Vagina (tissue), 2 donors: ENCODE results near the gene LCMT1. TPM values are rescaled to one million over a fixed set of nuclear protein-coding genes. Genes with fewer than 3 reads are reported as not detected.

ENCODE experiments used
- DNase-seq, 2 donors: peaks; one replicate each; pipeline ENCODE4 v3.0.0-alpha.2; 2017; ENCODE audit errors: extremely low spot score in 2 of 2
- H3K27ac ChIP-seq: fragments of 200-600 bp; sonication (generic); one replicate; pipeline ENCODE4 v1.5.1; 2019
- H3K27me3 ChIP-seq: fragments of 200-600 bp; sonication (generic); one replicate; pipeline ENCODE4 v1.5.1; 2019
- H3K36me3 ChIP-seq, 2 donors: fragments of 200-600 bp; sonication (generic); one replicate each; pipeline ENCODE4 v1.5.1; 2017 to 2019
- H3K4me1 ChIP-seq: fragments of 200-600 bp; sonication (generic); one replicate; pipeline ENCODE4 v1.5.1; 2019
- H3K4me3 ChIP-seq, 2 donors: fragments of 200-600 bp; sonication (generic); 1 replicate in 1 of 2; 2 replicates in 1 of 2; pipeline ENCODE4 v1.5.1; 2016 to 2019
- H3K9me3 ChIP-seq: fragments of 200-600 bp; sonication (generic); one replicate; pipeline ENCODE4 v1.5.1; 2019
- POLR2A ChIP-seq, 2 donors: fragments of 450-650 bp; IDR thresholded peaks; one replicate each; pipeline ENCODE4 v1.6.1; 2017; ENCODE audit warnings: antibody characterized with exemption in 2 of 2, mild to moderate bottlenecking in 2 of 2, moderate library complexity in 2 of 2
- POLR2AphosphoS5 ChIP-seq, 2 donors: sonication (generic); formaldehyde crosslinking; IDR thresholded peaks; one replicate each; pipeline ENCODE4 v1.9.0; 2017; ENCODE audit warnings: antibody characterized with exemption in 2 of 2, mild to moderate bottlenecking in 2 of 2, low read depth in 1 of 2; ENCODE audit not compliant: insufficient read depth in 1 of 2
- intact Hi-C: fragments of 100-400 bp; cut with DNase I; formaldehyde crosslinking; loops from one replicate; pipeline ENCODE4 v1.15.1; 2023
- total RNA-seq: library from RNA; depleted of rRNA; stranded (reverse); fragments of >200 nt; gene quantifications from one replicate; pipeline ENCODE4 v1.2.3, GENCODE V29; 2016
- TF ChIP-seq, protein P1 (sequence below), 3 experiments: fragments of 450-650 bp in 2 of 3; fragments of 200-600 bp in 1 of 3; sonication (generic) in 1 of 3; IDR thresholded peaks; one replicate each; pipeline ENCODE4 v1.5.1; 2017 to 2019; ENCODE audit warnings: antibody characterized with exemption in 3 of 3, mild to moderate bottlenecking in 2 of 3, moderate library complexity in 2 of 3

Gene LCMT1
- total RNA-seq, 1 donor from 2014 or later: 29.2 TPM

DNA sequence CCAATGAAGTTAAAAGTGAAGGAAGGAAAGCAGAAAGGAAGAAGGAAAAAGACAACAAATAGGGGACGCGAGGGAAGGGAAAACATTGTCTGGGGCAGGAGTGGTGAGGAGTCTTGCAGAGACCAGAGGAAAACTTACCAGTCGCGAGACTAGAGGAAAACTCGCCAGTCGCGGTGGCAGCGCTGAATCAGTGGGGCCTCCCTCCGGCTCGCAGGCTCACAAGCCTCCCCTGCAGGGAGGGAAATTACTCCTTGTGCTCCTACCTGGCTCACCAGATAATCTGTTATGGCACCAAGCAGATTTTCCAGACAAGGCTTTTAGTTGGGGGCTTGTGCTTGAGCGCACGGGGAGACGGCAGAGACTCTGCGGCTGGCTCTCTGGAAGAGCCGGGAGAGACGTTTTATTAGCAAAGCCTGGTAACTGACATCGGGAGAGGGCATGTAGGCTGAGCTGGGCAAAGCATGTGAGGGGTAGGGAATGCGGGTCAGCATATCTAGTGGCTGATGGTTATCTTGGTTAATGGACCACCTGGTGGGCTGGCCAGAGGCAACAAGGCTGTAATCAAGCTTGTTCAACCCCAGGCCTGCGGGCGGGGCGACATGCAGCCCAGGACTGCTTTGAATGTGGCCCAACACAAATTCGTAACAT, 37.1 kb downstream of the LCMT1 start:
- Histone ChIP-seq H3K4me1 (no peaks in the 10 kb centered on the region), H3K9me3 (no peaks in the 10 kb centered on the region), H3K27ac (no peak overlapping the region), H3K36me3 (peaks cover 0 to 17% of the 10 kb centered on the region in 2 donors), H3K4me3 (no peak overlapping the region), H3K27me3 (no peaks in the 10 kb centered on the region)
- no peak for DNase-seq
- intact Hi-C loops: no loop called here
- TF ChIP-seq POLR2A (IDR thresholded peaks at IDR 0.05): no peak
- TF ChIP-seq, protein P1, sequence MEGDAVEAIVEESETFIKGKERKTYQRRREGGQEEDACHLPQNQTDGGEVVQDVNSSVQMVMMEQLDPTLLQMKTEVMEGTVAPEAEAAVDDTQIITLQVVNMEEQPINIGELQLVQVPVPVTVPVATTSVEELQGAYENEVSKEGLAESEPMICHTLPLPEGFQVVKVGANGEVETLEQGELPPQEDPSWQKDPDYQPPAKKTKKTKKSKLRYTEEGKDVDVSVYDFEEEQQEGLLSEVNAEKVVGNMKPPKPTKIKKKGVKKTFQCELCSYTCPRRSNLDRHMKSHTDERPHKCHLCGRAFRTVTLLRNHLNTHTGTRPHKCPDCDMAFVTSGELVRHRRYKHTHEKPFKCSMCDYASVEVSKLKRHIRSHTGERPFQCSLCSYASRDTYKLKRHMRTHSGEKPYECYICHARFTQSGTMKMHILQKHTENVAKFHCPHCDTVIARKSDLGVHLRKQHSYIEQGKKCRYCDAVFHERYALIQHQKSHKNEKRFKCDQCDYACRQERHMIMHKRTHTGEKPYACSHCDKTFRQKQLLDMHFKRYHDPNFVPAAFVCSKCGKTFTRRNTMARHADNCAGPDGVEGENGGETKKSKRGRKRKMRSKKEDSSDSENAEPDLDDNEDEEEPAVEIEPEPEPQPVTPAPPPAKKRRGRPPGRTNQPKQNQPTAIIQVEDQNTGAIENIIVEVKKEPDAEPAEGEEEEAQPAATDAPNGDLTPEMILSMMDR (IDR thresholded peaks at IDR 0.05): no peak
- TF ChIP-seq POLR2AphosphoS5 (IDR thresholded peaks at IDR 0.05; ENCODE audit: insufficient read depth in 1 of 2, low read depth in 1 of 2): no peak

DNA sequence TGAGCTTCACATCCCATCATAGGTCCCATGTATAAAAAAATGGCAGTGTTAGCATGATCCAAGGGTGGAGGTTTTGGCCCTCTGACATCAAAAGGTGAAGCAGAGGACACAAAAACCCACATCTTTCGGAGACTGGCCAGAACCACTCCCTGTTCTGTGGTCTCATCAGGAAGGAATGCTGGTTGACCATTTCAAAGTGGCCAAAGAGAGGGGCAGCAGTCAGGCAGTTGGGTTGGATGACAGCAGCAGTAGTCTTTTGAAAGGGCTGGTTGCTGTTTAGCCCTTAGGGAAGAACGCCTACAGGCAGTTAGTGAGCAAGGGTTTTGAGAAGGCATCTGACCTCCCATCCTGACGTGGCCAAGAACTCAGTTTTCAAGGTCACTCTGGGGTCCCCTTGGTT, 40.5 kb downstream of the LCMT1 start:
- no peak for TF ChIP-seq POLR2A (IDR thresholded peaks at IDR 0.05)
- TF ChIP-seq POLR2AphosphoS5 (IDR thresholded peaks at IDR 0.05; ENCODE audit: insufficient read depth in 1 of 2, low read depth in 1 of 2): no peak
- TF ChIP-seq, protein P1 (IDR thresholded peaks at IDR 0.05): no peak
- Histone ChIP-seq H3K9me3 (no peaks in the 10 kb centered on the region), H3K27ac (no peak overlapping the region), H3K4me1 (no peaks in the 10 kb centered on the region), H3K4me3 (no peak overlapping the region), H3K36me3 (peaks cover 0 to 11% of the 10 kb centered on the region in 2 donors), H3K27me3 (no peaks in the 10 kb centered on the region)
- DNase-seq: no peak
- intact Hi-C loops: no loop called here

DNA sequence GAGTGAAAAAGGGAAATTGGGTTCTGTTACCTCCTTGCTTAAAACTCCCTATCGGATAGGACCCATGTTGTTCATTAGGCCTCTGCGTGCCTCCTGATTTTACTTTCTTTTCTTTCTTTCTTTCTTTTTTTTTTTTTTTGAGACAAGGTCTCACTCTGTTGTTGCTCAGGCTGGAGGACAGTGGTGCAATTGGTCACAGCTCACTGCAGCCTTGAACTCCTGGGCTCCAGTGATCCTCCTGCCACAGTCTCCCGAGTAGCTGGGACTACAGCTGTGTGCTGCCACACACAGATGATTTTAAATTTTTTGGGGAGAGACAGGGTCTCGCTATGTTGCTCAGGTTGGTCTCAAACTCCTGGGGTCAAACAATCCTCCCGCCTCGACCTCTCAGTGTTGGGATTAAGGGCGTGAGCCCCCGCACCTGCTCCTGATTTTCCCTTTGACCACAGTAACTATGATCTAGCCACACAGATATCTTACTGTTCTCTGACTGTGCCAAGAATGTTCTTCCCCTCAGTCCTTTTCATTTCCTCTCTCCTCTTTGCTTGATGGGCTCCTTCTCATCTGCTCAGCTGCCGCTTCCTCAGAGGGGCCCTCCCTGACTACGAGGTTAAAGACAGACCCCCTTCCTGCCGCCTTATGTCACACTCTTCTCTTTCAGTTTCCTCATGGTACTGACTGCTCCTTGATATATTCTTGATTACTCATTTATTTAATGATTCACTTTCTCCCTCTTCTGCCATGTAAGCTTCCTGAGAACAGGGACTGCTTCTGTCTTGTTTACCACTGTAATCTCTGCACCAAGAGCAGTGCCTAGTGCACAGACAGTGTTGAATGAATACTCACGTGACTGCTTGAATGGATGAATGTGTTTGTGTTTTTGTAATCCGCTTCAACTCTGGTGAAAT, 44.3 kb downstream of the LCMT1 start:
- Histone ChIP-seq H3K9me3 (no peaks in the 10 kb centered on the region), H3K4me1 (no peaks in the 10 kb centered on the region), H3K4me3 (no peak overlapping the region), H3K27ac (no peak overlapping the region), H3K27me3 (no peaks in the 10 kb centered on the region), H3K36me3 (peaks cover 0 to 19% of the 10 kb centered on the region in 2 donors)
- DNase-seq: no peak
- intact Hi-C loops: no loop called here
- TF ChIP-seq, protein P1 (IDR thresholded peaks at IDR 0.05): no peak
- no peak for TF ChIP-seq POLR2A (IDR thresholded peaks at IDR 0.05)
- no peak for TF ChIP-seq POLR2AphosphoS5 (IDR thresholded peaks at IDR 0.05; ENCODE audit: insufficient read depth in 1 of 2, low read depth in 1 of 2)

DNA sequence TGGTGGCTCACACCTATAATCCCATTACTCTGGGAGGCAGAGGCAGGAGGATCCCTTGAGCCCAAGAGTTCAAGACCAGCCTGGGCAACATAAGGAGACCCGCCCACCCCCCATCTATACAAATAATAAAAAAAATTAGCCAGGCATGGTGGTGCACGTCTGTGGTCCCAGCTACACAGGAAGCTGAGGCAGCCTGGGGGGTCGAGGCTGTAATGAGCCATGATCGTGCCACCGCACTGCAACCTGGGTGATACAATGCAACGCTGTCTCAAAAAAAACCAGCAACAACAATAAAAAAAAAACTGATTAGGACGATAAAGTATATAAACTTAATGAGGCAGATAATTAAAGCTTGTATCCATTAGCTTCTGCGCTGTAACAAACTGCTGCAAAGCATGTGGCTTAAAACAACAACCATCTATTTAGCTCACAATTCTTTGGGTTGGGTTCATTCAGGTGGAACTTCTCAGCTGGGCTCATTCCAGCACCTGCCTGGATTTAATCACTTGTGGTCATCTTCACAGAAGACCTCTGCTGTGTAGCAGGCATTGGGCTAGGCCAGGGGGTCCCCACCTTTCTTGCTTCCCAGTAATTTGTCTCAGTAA, 45.8 kb downstream of the LCMT1 start:
- no peaks in the 10 kb centered on the region for H3K4me1 ChIP-seq
- H3K36me3 ChIP-seq: peaks cover 0 to 32% of the 10 kb centered on the region in 2 donors
- no peak for DNase-seq
- no peaks in the 10 kb centered on the region for H3K9me3 ChIP-seq
- H3K27me3 ChIP-seq: no peaks in the 10 kb centered on the region
- H3K4me3 ChIP-seq: no peak overlapping the region
- intact Hi-C loops: no loop called here
- TF ChIP-seq POLR2A (IDR thresholded peaks at IDR 0.05): no peak
- H3K27ac ChIP-seq: no peak overlapping the region

DNA sequence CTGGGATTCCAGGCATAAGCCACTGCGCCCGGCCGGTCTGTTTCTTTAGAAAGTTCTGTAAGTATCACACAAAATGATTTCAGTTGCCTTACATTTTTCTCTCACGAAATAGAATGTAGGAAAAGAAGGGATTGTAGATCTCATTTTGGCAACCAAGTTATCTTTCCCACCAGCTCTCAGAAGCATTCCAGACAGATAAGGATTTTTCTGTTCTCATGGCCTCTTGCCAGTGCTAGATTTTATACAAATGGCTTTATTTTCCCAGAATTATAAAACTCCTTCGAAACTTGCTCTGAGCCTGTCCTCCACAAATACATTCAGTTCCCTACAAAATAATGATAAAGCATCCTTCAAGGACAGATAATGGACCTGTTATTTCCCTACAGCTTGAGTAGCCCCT, 46.9 kb downstream of the LCMT1 start:
- no peaks in the 10 kb centered on the region for H3K27me3 ChIP-seq
- H3K27ac ChIP-seq: no peak overlapping the region
- H3K9me3 ChIP-seq: no peaks in the 10 kb centered on the region
- no peaks in the 10 kb centered on the region for H3K4me1 ChIP-seq
- H3K36me3 ChIP-seq: peaks cover 0 to 36% of the 10 kb centered on the region in 2 donors
- TF ChIP-seq POLR2A (IDR thresholded peaks at IDR 0.05) (no peak), POLR2AphosphoS5 (IDR thresholded peaks at IDR 0.05; ENCODE audit: insufficient read depth in 1 of 2, low read depth in 1 of 2) (no peak)
- TF ChIP-seq, protein P1 (IDR thresholded peaks at IDR 0.05): no peak
- intact Hi-C loops: loop anchor here (2.0 kb wide), 1 partner anchor 28 kb away; no protein-coding TSS in a partner anchor
- H3K4me3 ChIP-seq: no peak overlapping the region
- no peak for DNase-seq
